Loucy (cell line): ENCODE results near the gene CDCA3.

ENCODE experiments used
- EZH2phosphoT487 ChIP-seq: fragments of 200-600 bp; IDR thresholded peaks from 2 replicates; pipeline ENCODE4 v1.6.1; 2018; ENCODE audit warnings: antibody characterized with exemption, mild to moderate bottlenecking, moderate library complexity, borderline replicate concordance
- TF ChIP-seq, protein P1 (sequence below): fragments of 200-600 bp; sonication (generic); conservative IDR thresholded peaks from 2 replicates; pipeline ENCODE4 v1.5.1; 2014; ENCODE audit warnings: mild to moderate bottlenecking, antibody characterized with exemption, low read length

DNA sequence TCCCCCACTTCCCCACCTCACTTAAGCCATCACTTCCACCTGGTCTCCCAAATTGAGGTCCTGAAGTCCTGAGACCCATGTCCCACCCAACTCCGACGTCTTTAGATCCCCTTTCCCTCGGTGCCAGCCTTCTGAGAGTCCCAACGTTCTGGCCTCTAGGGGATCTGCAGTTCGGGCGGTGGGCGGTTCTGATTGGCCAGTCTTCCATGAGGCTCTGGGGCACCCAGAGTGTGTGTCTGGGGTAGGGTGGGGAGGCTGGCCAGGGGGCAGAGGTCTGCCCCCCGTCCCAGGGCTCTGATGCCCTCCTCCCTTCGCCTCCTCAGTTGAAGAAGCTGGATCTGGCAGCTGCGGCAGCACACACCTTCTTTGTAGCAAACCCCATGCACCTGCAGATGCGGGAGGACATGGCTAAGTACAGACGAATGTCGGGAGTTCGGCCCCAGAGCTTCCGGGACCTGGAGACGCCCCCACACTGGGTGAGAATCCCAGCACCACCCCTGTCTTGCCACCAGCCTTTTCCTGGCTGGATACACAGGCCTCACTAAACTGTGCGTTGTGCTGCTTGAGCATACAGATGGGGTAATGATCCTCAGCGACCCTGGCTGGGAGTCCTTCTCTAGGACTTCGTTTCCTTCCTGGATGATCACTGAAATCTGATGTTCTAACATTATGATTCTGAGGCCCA, 21.4 kb downstream of the CDCA3 start:
- TF ChIP-seq, protein P1, sequence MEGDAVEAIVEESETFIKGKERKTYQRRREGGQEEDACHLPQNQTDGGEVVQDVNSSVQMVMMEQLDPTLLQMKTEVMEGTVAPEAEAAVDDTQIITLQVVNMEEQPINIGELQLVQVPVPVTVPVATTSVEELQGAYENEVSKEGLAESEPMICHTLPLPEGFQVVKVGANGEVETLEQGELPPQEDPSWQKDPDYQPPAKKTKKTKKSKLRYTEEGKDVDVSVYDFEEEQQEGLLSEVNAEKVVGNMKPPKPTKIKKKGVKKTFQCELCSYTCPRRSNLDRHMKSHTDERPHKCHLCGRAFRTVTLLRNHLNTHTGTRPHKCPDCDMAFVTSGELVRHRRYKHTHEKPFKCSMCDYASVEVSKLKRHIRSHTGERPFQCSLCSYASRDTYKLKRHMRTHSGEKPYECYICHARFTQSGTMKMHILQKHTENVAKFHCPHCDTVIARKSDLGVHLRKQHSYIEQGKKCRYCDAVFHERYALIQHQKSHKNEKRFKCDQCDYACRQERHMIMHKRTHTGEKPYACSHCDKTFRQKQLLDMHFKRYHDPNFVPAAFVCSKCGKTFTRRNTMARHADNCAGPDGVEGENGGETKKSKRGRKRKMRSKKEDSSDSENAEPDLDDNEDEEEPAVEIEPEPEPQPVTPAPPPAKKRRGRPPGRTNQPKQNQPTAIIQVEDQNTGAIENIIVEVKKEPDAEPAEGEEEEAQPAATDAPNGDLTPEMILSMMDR, result peak; percentile 43
- TF ChIP-seq EZH2phosphoT487, result no peak
